HG03378 (cell line): Measurements from ENCODE around the gene MSI2.

Source experiments
- ATAC-seq: cut with Tn5 transposase; IDR thresholded peaks from one replicate; pipeline ENCODE4 v1.9.1; 2021; ENCODE audit warnings: mild to moderate bottlenecking, moderate library complexity; ENCODE audit not compliant: unreplicated experiment

The MSI2 gene

GRCh38 chr17:57684711-57685498 is 428.6 kb downstream of the MSI2 start:
- ATAC-seq, result no peak

GRCh38 chr17:57685499-57686132 is 429.3 kb downstream of the MSI2 start:
- no peak for ATAC-seq

GRCh38 chr17:57687642-57688041 is 431.3 kb downstream of the MSI2 start:
- ATAC-seq, result no peak

DNA sequence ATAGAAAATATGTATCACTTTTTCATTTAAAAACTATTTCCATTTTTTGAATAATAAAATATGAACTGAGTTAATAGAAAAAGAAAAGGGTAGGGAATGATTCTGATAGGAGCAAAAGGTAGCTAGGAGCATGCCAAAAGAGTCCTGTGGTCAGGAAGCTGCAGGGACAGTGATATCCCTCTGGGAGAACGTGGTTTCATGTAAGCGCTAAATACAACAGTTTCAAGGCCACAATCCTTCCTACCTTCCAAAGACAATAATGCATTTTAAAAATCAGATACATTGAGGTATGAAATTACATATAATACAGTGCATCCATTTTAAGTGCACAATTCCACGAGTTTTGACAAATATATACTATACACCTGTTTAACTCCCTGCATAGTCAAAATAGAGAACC is 432.9 kb downstream of the MSI2 start:
- no peak for ATAC-seq

GRCh38 chr17:57691939-57692338 is 435.6 kb downstream of the MSI2 start:
- ATAC-seq, result no peak

DNA sequence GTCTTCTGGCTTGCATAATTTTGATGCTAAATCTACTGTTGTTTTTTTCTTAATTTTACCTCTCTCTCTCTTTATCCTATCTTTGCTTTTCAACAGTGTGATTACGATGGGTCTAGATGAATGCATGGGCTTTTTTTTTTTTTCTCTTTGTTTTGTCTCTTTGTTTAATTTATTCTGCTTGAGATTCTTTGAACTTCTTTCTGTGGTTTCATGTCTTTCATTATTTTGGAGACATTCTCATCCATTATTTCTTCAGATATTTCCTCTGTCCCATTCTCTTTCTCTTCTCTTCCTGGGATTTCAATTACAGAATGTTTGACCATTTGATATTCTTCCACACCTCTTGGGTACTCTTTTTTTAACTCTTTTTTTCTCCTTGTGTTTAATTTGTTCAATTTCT is 436.4 kb downstream of the MSI2 start:
- no peak for ATAC-seq

DNA sequence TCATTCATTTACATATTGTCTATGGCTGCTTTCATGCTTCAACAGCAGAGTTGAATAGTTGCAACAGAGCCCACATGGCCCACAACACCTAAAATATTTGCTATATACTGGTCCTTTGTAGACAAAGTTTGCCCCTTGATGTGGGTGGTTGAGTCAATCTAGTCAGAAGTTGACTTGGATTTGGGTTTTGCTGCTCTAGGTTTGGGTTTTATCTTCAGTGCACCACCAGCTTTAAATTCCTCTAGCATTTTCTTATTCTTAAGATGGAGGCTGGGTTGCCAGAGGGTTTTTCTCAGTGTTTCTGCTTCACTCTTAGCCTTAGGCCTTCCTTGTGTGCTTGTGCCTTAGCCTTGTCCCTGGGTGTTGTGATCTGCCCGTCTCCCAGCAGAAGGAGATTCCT is 437.7 kb downstream of the MSI2 start:
- ATAC-seq, result no peak

- ATAC-seq, result no peak
Measured at GRCh38 chr17:57696050-57696449, 439.7 kb downstream of the MSI2 start.

DNA sequence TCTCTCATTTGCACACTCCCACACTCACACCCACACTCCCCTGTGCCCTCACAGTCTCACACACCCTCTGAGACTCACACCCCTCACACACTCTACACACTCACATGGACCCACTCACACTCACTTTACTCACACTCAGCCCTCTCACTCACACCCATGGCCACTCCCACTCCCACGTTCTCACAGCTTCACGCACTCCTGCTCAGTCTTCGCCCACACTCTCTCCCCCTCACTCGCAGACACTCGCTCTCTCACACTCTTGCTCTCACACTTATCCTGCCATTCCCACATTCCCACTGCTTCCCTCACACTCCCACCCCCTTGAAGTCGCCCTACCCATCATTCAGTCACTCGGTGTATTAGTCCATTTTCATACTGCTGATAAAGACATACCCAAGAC is 440.9 kb downstream of the MSI2 start:
- ATAC-seq, result no peak

GRCh38 chr17:57697891-57698711 is 441.8 kb downstream of the MSI2 start:
- ATAC-seq, result no peak

GRCh38 chr17:57699751-57700219 is 443.5 kb downstream of the MSI2 start:
- no peak for ATAC-seq

DNA sequence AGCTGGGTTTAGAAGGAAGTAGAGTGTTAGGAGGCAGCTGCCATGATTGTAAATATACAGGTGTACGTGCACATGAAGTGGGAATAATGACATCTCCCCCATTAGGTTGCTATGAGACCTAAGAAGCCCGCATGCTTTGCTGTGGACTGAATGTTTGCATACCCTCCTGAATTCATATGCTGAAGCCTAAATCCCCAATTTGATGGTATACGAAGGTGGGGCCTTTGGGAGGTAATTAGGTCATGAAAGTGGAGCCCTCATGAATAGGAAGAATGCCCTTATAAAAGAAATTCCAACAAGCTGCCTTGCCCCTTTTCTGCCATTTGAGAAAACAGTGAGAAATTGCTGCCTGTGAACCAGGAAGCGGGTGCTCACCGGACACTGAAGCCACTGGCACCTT is 444.8 kb downstream of the MSI2 start:
- no peak for ATAC-seq

GRCh38 chr17:57703273-57703672 is 446.9 kb downstream of the MSI2 start:
- ATAC-seq, result no peak

DNA sequence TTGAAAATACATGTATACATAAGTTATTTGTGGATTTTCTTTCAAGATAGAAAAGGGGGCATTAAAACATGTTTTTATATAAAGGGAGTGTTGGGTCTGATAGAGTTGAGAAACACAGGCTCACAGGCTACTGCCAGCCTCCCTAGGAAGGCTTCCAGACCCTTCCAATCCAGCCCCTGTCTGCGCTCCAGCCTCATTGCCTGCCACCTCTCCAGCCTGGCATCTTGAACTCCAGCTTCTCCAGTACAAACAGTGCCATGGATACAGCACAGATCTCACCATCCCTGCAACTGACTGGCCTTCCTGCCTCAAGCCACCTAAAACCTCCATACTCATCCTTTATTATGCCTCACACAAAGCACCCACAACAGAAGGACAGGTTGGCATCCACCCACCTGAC is 448.1 kb downstream of the MSI2 start:
- ATAC-seq, result no peak

DNA sequence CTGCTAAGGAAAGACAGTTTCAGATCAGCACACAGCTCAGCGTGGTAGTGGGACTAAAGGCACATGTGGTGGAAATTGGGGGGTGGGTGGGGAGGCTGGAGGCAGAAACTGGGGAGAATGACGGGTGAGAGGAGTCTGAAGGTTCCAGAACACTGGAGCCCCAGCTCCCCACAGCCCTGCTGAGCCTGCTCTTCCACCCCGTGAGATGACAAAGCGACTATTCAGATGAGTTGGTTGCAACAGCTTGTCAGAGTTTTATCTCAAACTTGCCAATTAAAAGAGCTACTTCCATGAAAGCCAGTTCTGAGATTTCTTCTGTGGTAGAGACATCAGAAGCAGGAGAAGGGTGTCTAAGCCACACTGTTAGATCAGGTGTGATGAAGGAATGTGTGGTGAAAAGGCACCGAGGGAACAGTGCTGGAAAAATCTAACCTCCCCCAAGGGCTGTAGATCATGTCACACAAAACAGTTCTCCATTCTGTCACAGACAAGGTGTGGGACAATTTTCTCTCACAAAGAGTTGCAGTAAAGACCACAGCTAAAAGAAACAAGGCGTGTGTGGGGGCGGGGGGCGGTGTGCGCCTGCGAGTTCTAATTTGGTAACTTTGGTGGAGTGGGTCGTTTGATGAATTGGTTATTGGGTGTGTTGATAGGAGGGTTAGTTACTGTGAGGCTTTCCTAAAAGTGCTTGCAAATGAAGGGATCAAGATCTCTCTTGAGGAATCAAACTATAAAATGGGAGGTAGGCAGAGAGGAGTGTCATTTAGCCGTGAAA is 449.8 kb downstream of the MSI2 start:
- ATAC-seq, result no peak

GRCh38 chr17:57706761-57707160 is 450.4 kb downstream of the MSI2 start:
- ATAC-seq, result no peak

DNA sequence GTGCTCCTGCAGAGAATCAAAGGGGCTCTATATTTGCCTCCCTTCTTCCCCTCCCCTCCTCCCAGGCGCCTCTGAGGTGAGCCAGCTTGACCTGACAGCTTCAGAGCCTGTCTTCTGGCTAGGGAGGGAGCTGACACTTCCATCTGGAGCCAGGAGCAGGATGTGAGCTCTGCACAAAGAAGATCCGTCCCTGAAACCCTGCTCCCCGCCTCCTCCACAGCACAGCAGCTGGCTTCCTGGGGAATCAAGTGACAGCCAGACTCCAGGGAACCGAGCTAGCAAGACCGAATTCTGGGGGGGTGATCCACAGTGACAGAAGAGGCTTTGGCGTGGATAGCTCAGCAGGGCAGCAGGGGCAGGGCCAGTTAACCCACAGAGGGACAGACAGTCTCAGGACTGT is 451.6 kb downstream of the MSI2 start:
- ATAC-seq, result no peak

DNA sequence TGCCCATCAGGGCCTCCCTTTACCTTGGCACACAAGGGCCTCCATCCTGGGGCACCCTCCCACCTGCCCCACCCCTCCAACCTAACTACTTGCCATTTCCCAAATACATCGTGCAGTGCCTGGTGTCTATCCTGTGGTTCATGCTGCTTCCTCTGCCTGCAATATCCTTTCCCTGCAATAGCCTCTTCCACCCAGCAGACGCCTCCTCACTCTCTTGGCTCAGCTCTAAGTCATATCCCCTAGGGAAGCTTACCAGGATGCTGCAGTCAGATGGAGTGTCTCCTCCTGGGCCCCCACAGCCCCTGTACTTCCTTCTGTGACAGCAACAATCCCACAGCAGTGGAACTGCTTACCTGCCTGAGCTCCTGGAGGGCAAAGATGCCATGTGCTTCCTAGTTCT is 452.1 kb downstream of the MSI2 start:
- ATAC-seq, result no peak

DNA sequence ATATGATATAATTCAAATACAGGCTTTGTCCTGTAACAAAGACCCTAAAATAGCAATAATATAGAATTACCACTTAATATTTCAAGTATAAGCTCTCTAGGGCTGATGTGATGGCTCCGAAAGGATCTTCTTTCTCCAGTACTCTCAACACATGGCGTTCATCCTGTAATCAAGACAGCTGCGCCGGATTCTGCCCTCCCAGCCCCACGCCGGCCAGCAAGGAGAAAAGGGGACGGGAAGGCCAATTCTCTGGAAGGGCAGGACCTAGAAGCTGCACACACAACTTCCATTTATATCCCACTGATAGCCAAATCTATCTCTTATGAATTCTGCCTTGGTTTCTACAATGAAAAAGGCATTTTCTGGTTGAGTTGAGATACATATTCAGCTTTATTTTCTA is 456.8 kb downstream of the MSI2 start:
- ATAC-seq, result no peak

DNA sequence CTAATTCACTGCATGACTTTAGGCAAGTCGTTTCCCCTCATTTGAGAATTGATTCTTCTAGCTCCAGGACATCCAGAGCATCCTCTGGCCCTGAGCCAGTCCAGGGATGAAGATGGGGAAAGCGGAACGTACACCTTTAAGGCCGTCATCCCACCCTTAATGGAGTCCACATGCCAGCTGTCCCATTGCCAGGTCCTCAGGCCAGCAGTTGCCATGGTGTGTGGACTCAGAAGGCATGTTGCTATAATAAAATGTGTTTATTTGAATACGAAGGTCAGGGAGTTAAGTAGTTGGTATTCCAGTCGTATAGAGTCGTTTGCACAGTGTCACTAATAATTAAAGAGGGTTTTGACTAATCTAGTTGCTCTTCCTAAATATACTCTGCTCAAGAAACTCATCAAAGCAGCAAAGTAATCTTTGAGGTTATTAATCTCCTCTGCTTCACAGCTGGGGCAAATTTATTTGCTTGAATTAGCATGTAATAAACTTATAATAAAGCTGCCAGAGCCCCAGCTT is 458.4 kb downstream of the MSI2 start:
- ATAC-seq, result no peak

GRCh38 chr17:57715981-57716380 is 459.7 kb downstream of the MSI2 start:
- no peak for ATAC-seq
